Thymus (tissue), 11 donors: ENCODE data around the gene DNASE1L1. TPM values are rescaled to one million over a fixed set of nuclear protein-coding genes. Genes with fewer than 3 reads are reported as not detected.
"Not testable (repeated sequence)": the region's sequence is repeated elsewhere in the genome, so short reads cannot be mapped to it uniquely, and the experiment has no call there.

Experiments
- DNase-seq, 9 donors: peaks; one replicate each; pipeline ENCODE4 v3.0.0-alpha.2; 2013; ENCODE audit warnings: low spot score in 9 of 9, low read depth in 6 of 9, missing footprints in 1 of 9
- H3K27ac ChIP-seq, 2 donors: one replicate each; pipeline ENCODE4 v1.5.1; 2013; ENCODE audit warnings: control low read depth in 1 of 2, low read depth in 1 of 2, low read length in 1 of 2, mild to moderate bottlenecking in 1 of 2, moderate library complexity in 1 of 2
- H3K27me3 ChIP-seq, 2 donors: one replicate each; pipeline ENCODE4 v1.5.1; 2013; ENCODE audit warnings: low read length in 1 of 2; ENCODE audit not compliant: control insufficient read depth in 2 of 2, insufficient read depth in 1 of 2
- H3K36me3 ChIP-seq, 2 donors: one replicate each; pipeline ENCODE4 v1.5.1; 2013; ENCODE audit warnings: low read length in 1 of 2, mild to moderate bottlenecking in 1 of 2, moderate library complexity in 1 of 2; ENCODE audit not compliant: control insufficient read depth in 2 of 2, insufficient read depth in 2 of 2
- H3K4me1 ChIP-seq, 2 donors: one replicate each; pipeline ENCODE4 v1.5.1; 2013; ENCODE audit warnings: low read length in 2 of 2; ENCODE audit not compliant: control insufficient read depth in 2 of 2, insufficient read depth in 2 of 2
- H3K4me3 ChIP-seq, 2 donors: one replicate each; pipeline ENCODE4 v1.5.1; 2013; ENCODE audit warnings: low read length in 2 of 2, control low read depth in 1 of 2, mild to moderate bottlenecking in 1 of 2
- H3K9me3 ChIP-seq, 2 donors: one replicate each; pipeline ENCODE4 v1.5.1; 2013; ENCODE audit warnings: low read length in 1 of 2, mild to moderate bottlenecking in 1 of 2; ENCODE audit not compliant: control insufficient read depth in 2 of 2, insufficient read depth in 1 of 2
- WGBS: extraction: QIAGEN DNeasy Blood & Tissue Kit; methylation state at CpG from one replicate; pipeline ENCODE4 v1.1.7; 2013; 5-methylcytosine and 5-hydroxymethylcytosine counted together
- polyA plus RNA-seq: library from polyadenylated mRNA; stranded (reverse); fragments of 200-250 nt; gene quantifications from one replicate; pipeline ENCODE4 v1.2.3, GENCODE V29; 2013
- total RNA-seq: library from RNA; stranded (reverse); fragments of 120-200 nt; gene quantifications from one replicate; pipeline ENCODE4 v1.2.4, GENCODE V29; 2013
- donor health status: healthy.

The DNASE1L1 gene
- total and polyA plus RNA-seq, 2 donors = 10.1 to 23.0 TPM

DNA sequence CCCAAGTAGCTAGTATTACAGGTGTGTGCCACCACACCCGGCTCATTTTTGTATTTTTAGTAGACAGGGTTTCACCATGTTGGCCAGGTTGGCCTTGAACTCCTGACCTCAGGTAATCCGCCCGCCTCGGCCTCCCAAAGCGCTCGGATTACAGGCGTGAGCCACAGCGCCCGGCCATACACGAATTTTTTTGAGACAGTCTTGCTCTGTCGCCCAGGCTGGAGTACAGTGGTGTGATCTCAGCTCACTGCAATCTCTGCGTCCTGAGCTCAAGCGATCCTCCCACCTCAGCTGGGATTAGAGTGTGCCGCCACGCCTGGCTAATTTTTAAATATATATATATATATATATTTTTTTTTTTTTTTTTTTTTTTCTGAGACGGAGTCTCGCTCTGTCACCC lies 12.7 kb downstream of the DNASE1L1 start:
- not testable (repeated sequence) for H3K4me3 ChIP-seq, DNase-seq, H3K27me3 ChIP-seq, H3K27ac ChIP-seq, H3K9me3 ChIP-seq
- peaks cover 0 to 15% of the 10 kb centered on the region in 2 donors for H3K4me1 ChIP-seq
- 97% methylated on average over 15 of the region's 17 CpGs for WGBS
- H3K36me3 ChIP-seq = peaks cover 19 to 24% of the 10 kb centered on the region in 2 donors

- H3K36me3 ChIP-seq, H3K27ac ChIP-seq, H3K27me3 ChIP-seq, H3K9me3 ChIP-seq, H3K4me3 ChIP-seq, H3K4me1 ChIP-seq, DNase-seq: not testable (repeated sequence)
- 0% methylated on average over 28 of the region's 121 CpGs for WGBS
Measured at GRCh38 chrX:154389812-154390747, 19.0 kb downstream of the DNASE1L1 start.

GRCh38 chrX:154388649-154389048 lies 20.4 kb downstream of the DNASE1L1 start:
- not testable (repeated sequence) for H3K27ac ChIP-seq, H3K27me3 ChIP-seq, H3K9me3 ChIP-seq, H3K4me1 ChIP-seq, H3K4me3 ChIP-seq, DNase-seq, H3K36me3 ChIP-seq
- WGBS = no CpG with 5 or more reads among the region's 16 CpGs

DNA sequence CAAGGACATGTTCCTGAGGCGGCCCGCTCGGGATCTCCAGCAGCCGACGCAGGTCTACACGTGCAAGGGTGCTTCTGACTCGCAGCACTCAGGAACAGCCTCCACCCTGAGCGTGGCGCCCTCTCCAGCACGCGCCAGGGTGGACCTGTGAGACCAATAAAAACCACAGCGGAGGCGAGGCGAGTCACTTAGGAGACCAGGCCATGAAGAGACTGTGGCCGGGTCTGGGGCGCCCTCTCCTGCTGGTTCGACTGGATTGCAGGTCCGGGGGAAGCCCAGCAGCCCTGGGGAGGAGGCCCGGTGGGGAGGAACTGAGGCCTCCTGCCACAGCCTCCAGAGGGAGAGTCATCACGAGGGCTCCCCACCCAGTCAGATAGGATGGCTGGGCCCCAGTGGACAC lies 21.0 kb downstream of the DNASE1L1 start:
- not testable (repeated sequence) for H3K27ac ChIP-seq, H3K4me1 ChIP-seq, H3K4me3 ChIP-seq, DNase-seq, H3K9me3 ChIP-seq, H3K27me3 ChIP-seq, H3K36me3 ChIP-seq
- no CpG with 5 or more reads among the region's 20 CpGs for WGBS

DNA sequence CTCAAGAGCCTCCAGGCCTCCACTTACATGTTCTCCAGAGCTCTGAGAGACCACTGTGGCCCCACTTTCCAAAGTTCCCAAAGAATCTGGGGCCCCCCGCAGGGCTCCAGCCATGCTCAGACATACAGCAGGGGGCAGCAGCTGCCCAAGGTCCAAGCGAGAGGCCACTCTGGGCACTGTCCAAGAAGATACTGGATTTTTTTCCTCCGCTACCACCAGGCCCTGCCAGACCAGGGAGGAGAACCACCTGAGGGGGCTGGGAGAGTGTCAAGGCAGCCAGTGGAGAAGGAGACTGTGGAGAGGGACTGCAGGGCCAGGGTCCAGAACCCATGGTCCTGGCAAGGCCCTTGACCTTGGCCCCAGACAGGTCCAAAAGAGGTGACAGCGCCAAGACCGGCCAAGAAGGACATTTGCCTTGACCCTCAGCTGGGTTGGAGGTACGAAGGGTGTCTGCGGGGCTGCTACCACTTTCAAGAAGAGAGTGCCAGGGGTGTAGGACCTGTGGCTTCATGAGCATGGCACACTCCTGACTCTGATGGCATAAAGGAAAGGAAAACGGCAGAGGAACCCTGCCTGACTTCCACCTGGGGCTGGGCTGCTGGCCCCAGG lies 24.7 kb downstream of the DNASE1L1 start:
- no peak overlapping the region for H3K27ac ChIP-seq
- no peak for DNase-seq
- H3K36me3 ChIP-seq = peaks cover 0 to 3% of the 10 kb centered on the region in 2 donors
- no peak overlapping the region for H3K4me3 ChIP-seq
- H3K27me3 ChIP-seq = no peaks in the 10 kb centered on the region
- peaks cover 0 to 5% of the 10 kb centered on the region in 2 donors for H3K9me3 ChIP-seq
- 78% methylated on average over 8 of the region's 8 CpGs for WGBS
- H3K4me1 ChIP-seq = peaks cover 8 to 11% of the 10 kb centered on the region in 2 donors

DNA sequence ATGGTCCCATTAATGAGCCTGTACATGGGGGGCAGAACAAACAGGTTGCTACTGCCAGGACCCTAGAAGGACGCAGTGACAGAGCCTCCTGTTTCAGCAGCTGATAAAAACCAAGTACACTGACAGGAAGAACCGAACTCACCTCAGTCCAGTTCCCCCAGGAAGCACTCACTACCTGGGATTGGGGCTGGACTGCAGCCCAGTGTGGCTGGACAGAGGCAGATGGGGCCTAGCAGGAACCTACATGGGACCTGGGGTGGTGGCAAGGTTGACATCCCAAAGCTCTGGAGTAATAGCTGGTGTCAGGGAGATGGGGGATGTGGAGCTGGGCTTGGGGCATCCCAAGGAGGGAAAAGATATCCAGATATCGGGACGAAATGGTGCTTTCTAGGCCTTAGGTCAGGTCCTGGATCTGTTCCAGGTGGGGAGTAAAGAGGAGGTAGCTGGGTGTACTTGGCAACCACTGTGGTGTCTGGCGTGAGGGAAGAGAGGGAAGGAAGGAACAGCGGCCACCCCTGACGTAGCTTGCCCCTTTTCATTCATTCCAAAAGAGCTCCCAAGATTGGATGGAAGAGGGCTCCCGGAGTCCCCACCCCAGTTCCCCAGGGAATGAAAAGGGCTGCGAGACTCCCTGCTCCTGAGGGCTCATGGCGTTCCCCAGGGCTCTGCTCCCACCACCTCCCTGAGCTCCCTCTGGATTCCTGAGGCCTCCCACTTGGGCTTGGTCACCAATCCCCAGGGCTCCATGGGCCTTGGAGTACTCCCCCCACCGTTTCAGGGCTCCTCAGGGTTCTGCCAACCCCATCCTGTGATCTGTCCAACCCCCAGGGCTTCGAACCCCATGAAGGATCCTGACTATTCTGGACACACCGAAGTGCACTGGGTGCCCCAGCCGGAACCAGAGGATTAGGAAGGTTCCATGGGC lies 25.4 kb downstream of the DNASE1L1 start:
- 93% methylated on average over 14 of the region's 14 CpGs for WGBS
- peaks cover 0 to 8% of the 10 kb centered on the region in 2 donors for H3K9me3 ChIP-seq
- no peak for DNase-seq
- peaks cover 8 to 11% of the 10 kb centered on the region in 2 donors for H3K4me1 ChIP-seq
- no peaks in the 10 kb centered on the region for H3K27me3 ChIP-seq
- no peak overlapping the region for H3K4me3 ChIP-seq
- H3K27ac ChIP-seq = no peak overlapping the region
- peaks cover 0 to 3% of the 10 kb centered on the region in 2 donors for H3K36me3 ChIP-seq

- Histone ChIP-seq H3K4me1 (peaks cover 8 to 17% of the 10 kb centered on the region in 2 donors), H3K27me3 (no peaks in the 10 kb centered on the region), H3K36me3 (peaks cover 0 to 3% of the 10 kb centered on the region in 2 donors), H3K27ac (no peak overlapping the region), H3K4me3 (no peak overlapping the region), H3K9me3 (peaks cover 0 to 14% of the 10 kb centered on the region in 2 donors)
- WGBS = 96% methylated on average over 11 of the region's 11 CpGs
- no peak for DNase-seq
Measured at GRCh38 chrX:154382483-154383069, 26.5 kb downstream of the DNASE1L1 start.

DNA sequence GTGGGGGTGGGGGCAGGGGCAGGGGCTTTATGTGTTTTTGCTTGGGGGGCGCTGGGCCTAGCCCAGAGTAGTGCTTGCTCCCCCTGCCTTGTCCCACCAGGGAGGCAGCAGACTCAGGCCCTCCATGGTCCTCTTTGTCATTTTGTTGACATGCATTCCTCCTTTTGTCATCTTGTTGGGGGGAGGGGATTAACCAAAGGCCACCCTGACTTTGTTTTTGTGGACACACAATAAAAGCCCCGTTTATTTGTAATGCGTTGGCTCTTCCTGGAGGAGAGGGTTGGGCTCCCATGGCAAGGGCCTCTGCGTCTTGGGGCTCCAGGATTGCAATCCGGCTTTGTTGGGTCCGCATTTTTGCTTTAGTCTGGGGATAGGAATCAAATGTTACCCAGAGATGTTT lies 27.8 kb downstream of the DNASE1L1 start:
- Histone ChIP-seq H3K4me1 (peaks cover 8 to 25% of the 10 kb centered on the region in 2 donors), H3K27ac (no peak overlapping the region), H3K27me3 (peaks cover 0 to 2% of the 10 kb centered on the region in 2 donors), H3K4me3 (no peak overlapping the region), H3K36me3 (peaks cover 0 to 3% of the 10 kb centered on the region in 2 donors), H3K9me3 (peaks cover 0 to 14% of the 10 kb centered on the region in 2 donors)
- 96% methylated on average over 6 of the region's 6 CpGs for WGBS
- DNase-seq = no peak
